IgD-negative memory B cell (primary cell): Measurements from ENCODE around the gene RNF31. TPM values are rescaled to one million over a fixed set of nuclear protein-coding genes. Genes with fewer than 3 reads are reported as not detected.
A peak's percentile ranks its signal among the peaks of the same experiment; 100 is the strongest.

Experiments
- H3K27ac Mint-ChIP-seq, 3 donors: one replicate each; pipeline ENCODE4 v1.8.0; 2020 to 2022; ENCODE audit warnings: mild to moderate bottlenecking in 3 of 3, mixed read lengths in 3 of 3, moderate library complexity in 1 of 3
- H3K27me3 Mint-ChIP-seq: one replicate; pipeline ENCODE4 v1.8.0; 2021; ENCODE audit warnings: mixed read lengths
- H3K36me3 Mint-ChIP-seq: one replicate; pipeline ENCODE4 v1.8.0; 2020; ENCODE audit warnings: mild to moderate bottlenecking, mixed read lengths
- H3K4me1 Mint-ChIP-seq, 3 donors: one replicate each; pipeline ENCODE4 v1.8.0; 2020 to 2022; ENCODE audit warnings: mixed read lengths in 3 of 3, mild to moderate bottlenecking in 1 of 3
- H3K4me3 Mint-ChIP-seq, 4 donors: one replicate each; pipeline ENCODE4 v1.8.0; 2020 to 2022; ENCODE audit warnings: mild to moderate bottlenecking in 4 of 4, mixed read lengths in 4 of 4, moderate library complexity in 3 of 4
- H3K9me3 Mint-ChIP-seq, 3 donors: one replicate each; pipeline ENCODE4 v1.8.0; 2020 to 2021; ENCODE audit warnings: mixed read lengths in 3 of 3, mild to moderate bottlenecking in 1 of 3
- polyA plus RNA-seq: library from polyadenylated mRNA; unstranded; fragments of 300-500 nt; fragmentation: Illumina TruSeq; gene quantifications from one replicate; pipeline ENCODE4 v1.2.3, GENCODE V29; 2021

Gene RNF31
- polyA plus RNA-seq, 1 donor from 2014 or later: 54.3 TPM

- H3K4me3 Mint-ChIP-seq: peak overlapping the region; percentile 95 to 100 (median 98)
- peaks cover 22 to 25% (median 23%) of the 10 kb centered on the region in 3 donors for H3K4me1 Mint-ChIP-seq
These were observed 33.9 kb upstream of the RNF31 start for GRCh38 chr14:24113379-24113800.

GRCh38 chr14:24113801-24114531 lies 33.3 kb upstream of the RNF31 start:
- Mint-ChIP-seq H3K36me3 (peaks cover 2% of the 10 kb centered on the region), H3K9me3 (no peaks in the 10 kb centered on the region), H3K4me1 (peaks cover 18 to 23% (median 22%) of the 10 kb centered on the region in 3 donors), H3K4me3 (peak overlapping the region; percentile 95 to 100 (median 98)), H3K27ac (peak overlapping the region; percentile 98 to 100 (median 100)), H3K27me3 (no peaks in the 10 kb centered on the region)

More at GRCh38 chr14:24113379-24113800, 33.9 kb upstream of the RNF31 start:
- no peaks in the 10 kb centered on the region for H3K27me3 Mint-ChIP-seq
- no peaks in the 10 kb centered on the region for H3K36me3 Mint-ChIP-seq
- peak overlapping the region; percentile 98 to 100 (median 100) for H3K27ac Mint-ChIP-seq
- H3K9me3 Mint-ChIP-seq: no peaks in the 10 kb centered on the region

- peaks cover 2% of the 10 kb centered on the region for H3K36me3 Mint-ChIP-seq
- peak within 1 kb of the TSS; percentile 95 to 100 (median 98) for H3K4me3 Mint-ChIP-seq
- peak within 1 kb of the TSS; percentile 98 to 100 (median 100) for H3K27ac Mint-ChIP-seq
- no peaks in the 10 kb centered on the region for H3K9me3 Mint-ChIP-seq
- H3K4me1 Mint-ChIP-seq: peaks cover 17 to 21% (median 20%) of the 10 kb centered on the region in 3 donors
- H3K27me3 Mint-ChIP-seq: no peaks in the 10 kb centered on the region
These were observed 32.5 kb upstream of the RNF31 start, which contains the start of the genes DCAF11 and NRL for GRCh38 chr14:24114532-24115421. Gene DCAF11 (plus strand): TSS chr14:24114777. CDS start chr14:24115595, 818 bp downstream. Gene NRL (minus strand): TSS chr14:24114949. CDS start chr14:24082848, 32,101 bp downstream.

GRCh38 chr14:24115422-24116127 lies 31.7 kb upstream of the RNF31 start:
- Mint-ChIP-seq H3K4me3 (peak overlapping the region; percentile 95 to 100 (median 98)), H3K36me3 (peaks cover 2% of the 10 kb centered on the region), H3K9me3 (no peaks in the 10 kb centered on the region), H3K4me1 (peaks cover 17 to 21% (median 20%) of the 10 kb centered on the region in 3 donors), H3K27me3 (no peaks in the 10 kb centered on the region), H3K27ac (peak overlapping the region; percentile 98 to 100 (median 100))

- Mint-ChIP-seq H3K36me3 (peaks cover 2% of the 10 kb centered on the region), H3K9me3 (no peaks in the 10 kb centered on the region), H3K4me1 (peaks cover 17 to 21% (median 20%) of the 10 kb centered on the region in 3 donors), H3K27me3 (no peaks in the 10 kb centered on the region), H3K27ac (peak overlapping the region; percentile 13 to 98 (median 87)), H3K4me3 (peak overlapping the region; percentile 95 to 100 (median 98))
These were observed 31.0 kb upstream of the RNF31 start for GRCh38 chr14:24116128-24116814.

- no peak overlapping the region for H3K27ac Mint-ChIP-seq
- no peaks in the 10 kb centered on the region for H3K9me3 Mint-ChIP-seq
- no peaks in the 10 kb centered on the region for H3K27me3 Mint-ChIP-seq
- H3K4me3 Mint-ChIP-seq: peak overlapping the region in 1 of 4 donors; percentile 41
- H3K36me3 Mint-ChIP-seq: peaks cover 2% of the 10 kb centered on the region
- peaks cover 17 to 24% (median 23%) of the 10 kb centered on the region in 3 donors for H3K4me1 Mint-ChIP-seq
These were observed 30.1 kb upstream of the RNF31 start for GRCh38 chr14:24117179-24117578.

GRCh38 chr14:24119691-24120090 lies 27.6 kb upstream of the RNF31 start:
- H3K27ac Mint-ChIP-seq: peak overlapping the region in 1 of 3 donors; percentile 23
- H3K4me3 Mint-ChIP-seq: peak overlapping the region in 1 of 4 donors; percentile 73

GRCh38 chr14:24121210-24121609 lies 26.1 kb upstream of the RNF31 start:
- Mint-ChIP-seq H3K36me3 (peaks cover 4% of the 10 kb centered on the region), H3K4me1 (peaks cover 23 to 40% (median 40%) of the 10 kb centered on the region in 3 donors), H3K4me3 (peak overlapping the region in 1 of 4 donors; percentile 44), H3K9me3 (no peaks in the 10 kb centered on the region), H3K27ac (peak overlapping the region in 1 of 3 donors; percentile 74), H3K27me3 (no peaks in the 10 kb centered on the region)

More at GRCh38 chr14:24119691-24120090, 27.6 kb upstream of the RNF31 start:
- Mint-ChIP-seq H3K4me1 (peaks cover 30 to 46% (median 43%) of the 10 kb centered on the region in 3 donors), H3K36me3 (peaks cover 2% of the 10 kb centered on the region), H3K27me3 (no peaks in the 10 kb centered on the region), H3K9me3 (no peaks in the 10 kb centered on the region)

GRCh38 chr14:24122416-24122815 lies 24.9 kb upstream of the RNF31 start:
- Mint-ChIP-seq H3K4me3 (peak overlapping the region; percentile 34 to 88 (median 64)), H3K9me3 (no peaks in the 10 kb centered on the region), H3K36me3 (peaks cover 4% of the 10 kb centered on the region), H3K27ac (peak overlapping the region; percentile 74 to 82 (median 81)), H3K27me3 (no peaks in the 10 kb centered on the region), H3K4me1 (peaks cover 16 to 35% (median 33%) of the 10 kb centered on the region in 3 donors)

- H3K36me3 Mint-ChIP-seq: peaks cover 4% of the 10 kb centered on the region
- H3K9me3 Mint-ChIP-seq: no peaks in the 10 kb centered on the region
- H3K27me3 Mint-ChIP-seq: no peaks in the 10 kb centered on the region
- peak overlapping the region in 3 of 4 donors; percentile 34 to 88 (median 73) for H3K4me3 Mint-ChIP-seq
- peak overlapping the region; percentile 74 to 98 (median 81) for H3K27ac Mint-ChIP-seq
- H3K4me1 Mint-ChIP-seq: peaks cover 18 to 39% (median 38%) of the 10 kb centered on the region in 3 donors
These were observed 24.4 kb upstream of the RNF31 start for GRCh38 chr14:24122898-24123297.

GRCh38 chr14:24123424-24124417 lies 23.6 kb upstream of the RNF31 start:
- H3K4me1 Mint-ChIP-seq: peaks cover 20 to 40% (median 36%) of the 10 kb centered on the region in 3 donors
- peaks cover 4% of the 10 kb centered on the region for H3K36me3 Mint-ChIP-seq
- H3K27me3 Mint-ChIP-seq: no peaks in the 10 kb centered on the region
- H3K9me3 Mint-ChIP-seq: no peaks in the 10 kb centered on the region
- peak overlapping the region; percentile 31 to 75 (median 54) for H3K4me3 Mint-ChIP-seq
- H3K27ac Mint-ChIP-seq: peak overlapping the region; percentile 74 to 98 (median 81)

- peak overlapping the region in 1 of 3 donors; percentile 60 for H3K27ac Mint-ChIP-seq
- H3K4me3 Mint-ChIP-seq: no peak overlapping the region
- peaks cover 5% of the 10 kb centered on the region for H3K36me3 Mint-ChIP-seq
- H3K27me3 Mint-ChIP-seq: no peaks in the 10 kb centered on the region
- H3K9me3 Mint-ChIP-seq: no peaks in the 10 kb centered on the region
- H3K4me1 Mint-ChIP-seq: peaks cover 20 to 41% (median 35%) of the 10 kb centered on the region in 3 donors
These were observed 20.4 kb upstream of the RNF31 start for GRCh38 chr14:24126939-24127338.
